HEK293 (cell line): ENCODE results near the gene KRT71.

ENCODE experiments used
- CTCF ChIA-PET: fragments of 350-600 bp; formaldehyde crosslinking; extraction: SDS; loops from one replicate; lab custom pipeline; 2021; ENCODE audit warnings: antibody characterized with exemption; lab: Yijun Ruan, JAX
- POLR2A ChIA-PET: fragments of 300-600 bp; formaldehyde crosslinking; extraction: SDS; loops from one replicate; lab custom pipeline; 2020; ENCODE audit warnings: antibody characterized with exemption, inconsistent platforms; lab: Yijun Ruan, JAX
- H3K27ac ChIP-seq: fragments of 200-500 bp; sonication (Bioruptor generic); 2 replicates; pipeline ENCODE4 v1.5.1; 2014; ENCODE audit warnings: low read depth, low read length, control low read depth, inconsistent platforms; ENCODE audit errors: extremely low read depth
- H3K36me3 ChIP-seq, 2 experiments: fragments of 200-500 bp in 1 of 2; sonication (Bioruptor generic) in 1 of 2; 1 replicate in 1 of 2; 2 replicates in 1 of 2; pipeline ENCODE4 v1.5.1; 2014 to 2017; ENCODE audit warnings: inconsistent platforms in 2 of 2, low read length in 2 of 2; ENCODE audit not compliant: control insufficient read depth in 2 of 2, insufficient read depth in 1 of 2
- H3K4me1 ChIP-seq: fragments of 200-500 bp; sonication (Bioruptor generic); 2 replicates; pipeline ENCODE4 v1.5.1; 2014; ENCODE audit warnings: mild to moderate bottlenecking, low read length, inconsistent platforms; ENCODE audit not compliant: control insufficient read depth, insufficient read depth
- H3K4me3 ChIP-seq: 2 replicates; pipeline ENCODE4 v1.5.1; 2011; ENCODE audit warnings: low read depth, mild to moderate bottlenecking, control low read depth, low read length, moderate library complexity
- H3K9me3 ChIP-seq: fragments of 200-500 bp; sonication (Bioruptor generic); 2 replicates; pipeline ENCODE4 v1.5.1; 2014; ENCODE audit warnings: low read depth, low read length, inconsistent platforms; ENCODE audit not compliant: control insufficient read depth, insufficient read depth
- KLF16 ChIP-seq: fragments of 450-650 bp; formaldehyde crosslinking; IDR thresholded peaks from 2 replicates; pipeline ENCODE4 v1.5.1; 2017; ENCODE audit warnings: missing biosample characterization, missing genetic modification characterization
- ZBTB21 ChIP-seq: fragments of 450-650 bp; formaldehyde crosslinking; IDR thresholded peaks from 2 replicates; pipeline ENCODE4 v1.5.1; 2017; ENCODE audit warnings: missing biosample characterization, missing genetic modification characterization
- ZNF211 ChIP-seq: fragments of 450-650 bp; formaldehyde crosslinking; IDR thresholded peaks from 2 replicates; pipeline ENCODE4 v1.5.1; 2016; ENCODE audit warnings: low read depth, missing biosample characterization, missing genetic modification characterization
- ZNF214 ChIP-seq: fragments of 450-650 bp; formaldehyde crosslinking; IDR thresholded peaks from 2 replicates; pipeline ENCODE4 v1.5.1; 2017; ENCODE audit warnings: missing biosample characterization, mild to moderate bottlenecking, missing genetic modification characterization, borderline replicate concordance
- ZNF239 ChIP-seq: fragments of 450-650 bp; formaldehyde crosslinking; IDR thresholded peaks from 2 replicates; pipeline ENCODE4 v1.5.1; 2016; ENCODE audit warnings: missing biosample characterization, missing genetic modification characterization
- ZNF311 ChIP-seq: fragments of 450-650 bp; formaldehyde crosslinking; IDR thresholded peaks from 2 replicates; pipeline ENCODE4 v1.5.1; 2017; ENCODE audit warnings: missing biosample characterization, missing genetic modification characterization, borderline replicate concordance
- ZNF423 ChIP-seq: fragments of 450-650 bp; formaldehyde crosslinking; IDR thresholded peaks from 2 replicates; pipeline ENCODE4 v1.5.1; 2016; ENCODE audit warnings: missing biosample characterization, missing genetic modification characterization
- ZNF426 ChIP-seq: fragments of 450-650 bp; formaldehyde crosslinking; IDR thresholded peaks from 2 replicates; pipeline ENCODE4 v1.5.1; 2017; ENCODE audit warnings: missing biosample characterization, missing genetic modification characterization, mild to moderate bottlenecking, inconsistent platforms, moderate library complexity
- ZNF514 ChIP-seq: fragments of 450-650 bp; formaldehyde crosslinking; IDR thresholded peaks from 2 replicates; pipeline ENCODE4 v1.5.1; 2016; ENCODE audit warnings: missing biosample characterization, missing genetic modification characterization
- ZNF530 ChIP-seq: fragments of 450-650 bp; formaldehyde crosslinking; IDR thresholded peaks from 2 replicates; pipeline ENCODE4 v1.5.1; 2016; ENCODE audit warnings: low read depth, missing biosample characterization, missing genetic modification characterization
- ZNF555 ChIP-seq: fragments of 450-650 bp; formaldehyde crosslinking; conservative IDR thresholded peaks from 2 replicates; pipeline ENCODE4 v1.5.1; 2017; ENCODE audit warnings: missing biosample characterization, mild to moderate bottlenecking, missing genetic modification characterization, inconsistent platforms
- ZNF76 ChIP-seq: fragments of 450-650 bp; formaldehyde crosslinking; IDR thresholded peaks from 2 replicates; pipeline ENCODE4; 2016; ENCODE audit warnings: low read depth, missing biosample characterization, missing genetic modification characterization, borderline replicate concordance
- ZNF768 ChIP-seq: fragments of 450-650 bp; formaldehyde crosslinking; IDR thresholded peaks from 2 replicates; pipeline ENCODE4 v1.5.1; 2018; ENCODE audit warnings: missing biosample characterization, mild to moderate bottlenecking, missing genetic modification characterization
- ZNF776 ChIP-seq: fragments of 450-650 bp; formaldehyde crosslinking; IDR thresholded peaks from 2 replicates; pipeline ENCODE4 v1.5.0; 2017; ENCODE audit warnings: missing biosample characterization, missing genetic modification characterization, borderline replicate concordance
- ZNF830 ChIP-seq: fragments of 450-650 bp; IDR thresholded peaks from 2 replicates; pipeline ENCODE4 v1.5.0; 2018; ENCODE audit warnings: missing biosample characterization, missing genetic modification characterization, low read depth, mild to moderate bottlenecking, moderate library complexity
- ZNF837 ChIP-seq: fragments of 450-650 bp; formaldehyde crosslinking; IDR thresholded peaks from 2 replicates; pipeline ENCODE4 v1.5.1; 2016; ENCODE audit warnings: missing biosample characterization, missing genetic modification characterization
- ZXDB ChIP-seq: fragments of 450-650 bp; formaldehyde crosslinking; IDR thresholded peaks from 2 replicates; pipeline ENCODE4 v1.5.1; 2016; ENCODE audit warnings: missing biosample characterization, missing genetic modification characterization
- TF ChIP-seq, protein P1 (sequence below): fragments of 450-650 bp; IDR thresholded peaks from 2 replicates; pipeline ENCODE4 v1.5.1; 2018; ENCODE audit warnings: missing biosample characterization, mild to moderate bottlenecking, missing genetic modification characterization
- TF ChIP-seq, protein P2 (sequence below): fragments of 450-650 bp; formaldehyde crosslinking; IDR thresholded peaks from 2 replicates; pipeline ENCODE4 v1.5.1; 2016; ENCODE audit warnings: missing biosample characterization, missing genetic modification characterization, low read depth
- TF ChIP-seq, protein P3 (sequence below): fragments of 450-650 bp; formaldehyde crosslinking; IDR thresholded peaks from 2 replicates; pipeline ENCODE4 v1.5.1; 2017; ENCODE audit warnings: missing biosample characterization, missing genetic modification characterization
- TF ChIP-seq, protein P4 (sequence below): fragments of 450-650 bp; formaldehyde crosslinking; IDR thresholded peaks from 2 replicates; pipeline ENCODE4 v1.5.1; 2016; ENCODE audit warnings: missing biosample characterization, missing genetic modification characterization
- TF ChIP-seq, protein P5 (sequence below): fragments of 450-650 bp; formaldehyde crosslinking; IDR thresholded peaks from 2 replicates; pipeline ENCODE4 v1.5.1; 2016; ENCODE audit warnings: missing biosample characterization, missing genetic modification characterization

The KRT71 gene

DNA sequence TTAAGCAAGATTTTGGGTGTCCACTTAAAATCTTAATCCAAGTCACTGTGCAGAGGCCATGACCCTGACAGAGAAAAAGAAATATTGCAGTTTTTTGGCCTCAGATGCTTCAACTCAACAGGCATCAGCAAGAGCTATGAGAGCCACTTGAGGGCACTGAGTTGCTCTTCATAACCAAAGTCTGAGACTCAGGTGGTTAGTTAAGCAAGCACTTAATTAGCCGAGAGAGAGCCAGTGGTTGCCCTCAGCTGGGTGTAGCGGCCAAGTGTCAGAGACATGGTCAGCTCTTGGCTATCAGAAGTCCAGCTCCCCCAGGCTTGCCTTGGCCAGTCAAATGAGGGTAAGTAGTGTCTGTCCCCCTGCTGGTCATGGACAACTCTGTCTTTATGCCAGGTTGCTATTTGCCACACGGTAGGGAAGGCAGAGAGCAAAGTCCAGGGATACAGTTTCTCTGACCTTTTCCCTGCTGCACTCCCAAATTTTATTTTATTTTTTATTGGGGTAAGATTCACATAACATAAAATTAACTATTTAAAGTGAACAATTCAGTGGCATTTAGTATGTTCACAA is 9.0 kb upstream of the KRT71 start (continued):
- TF ChIP-seq ZBTB21 (tag by site-specific recombination) (no peak), ZNF837 (tag by site-specific recombination) (no peak), ZNF514 (tag by site-specific recombination) (no peak), ZNF423 (tag by site-specific recombination) (no peak)
- TF ChIP-seq, protein P1, sequence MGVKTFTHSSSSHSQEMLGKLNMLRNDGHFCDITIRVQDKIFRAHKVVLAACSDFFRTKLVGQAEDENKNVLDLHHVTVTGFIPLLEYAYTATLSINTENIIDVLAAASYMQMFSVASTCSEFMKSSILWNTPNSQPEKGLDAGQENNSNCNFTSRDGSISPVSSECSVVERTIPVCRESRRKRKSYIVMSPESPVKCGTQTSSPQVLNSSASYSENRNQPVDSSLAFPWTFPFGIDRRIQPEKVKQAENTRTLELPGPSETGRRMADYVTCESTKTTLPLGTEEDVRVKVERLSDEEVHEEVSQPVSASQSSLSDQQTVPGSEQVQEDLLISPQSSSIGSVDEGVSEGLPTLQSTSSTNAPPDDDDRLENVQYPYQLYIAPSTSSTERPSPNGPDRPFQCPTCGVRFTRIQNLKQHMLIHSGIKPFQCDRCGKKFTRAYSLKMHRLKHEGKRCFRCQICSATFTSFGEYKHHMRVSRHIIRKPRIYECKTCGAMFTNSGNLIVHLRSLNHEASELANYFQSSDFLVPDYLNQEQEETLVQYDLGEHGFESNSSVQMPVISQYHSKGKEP (tag by site-specific recombination), result no peak

DNA sequence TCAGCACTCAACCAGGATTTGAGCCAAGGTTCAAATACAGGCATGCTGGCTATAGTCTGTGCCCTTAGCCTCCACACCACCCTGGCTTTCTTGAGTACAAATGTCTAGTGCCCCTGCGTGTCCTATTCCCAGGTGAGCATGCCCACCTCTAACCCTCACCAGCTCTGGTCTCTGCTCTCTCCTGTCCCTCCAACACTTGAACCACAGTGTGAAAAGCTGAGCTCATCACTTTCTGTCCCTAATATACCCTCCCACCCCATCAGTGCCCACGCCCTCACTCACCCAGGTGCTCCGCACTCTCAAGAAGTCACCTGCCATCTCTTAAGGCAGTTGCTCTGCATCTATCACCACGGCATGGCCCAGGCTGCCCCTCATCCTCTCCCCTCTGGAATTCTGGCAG is 7.0 kb upstream of the KRT71 start:
- no peaks in the 10 kb centered on the region for H3K9me3 ChIP-seq
- no peak overlapping the region for H3K27ac ChIP-seq
- no peaks in the 10 kb centered on the region for H3K4me1 ChIP-seq
- no peaks in the 10 kb centered on the region for H3K36me3 ChIP-seq
- no peak for TF ChIP-seq ZNF211 (tag by site-specific recombination)
- ChIA-PET POLR2A (no interaction called here), CTCF (interaction anchor here (0.7 to 1.3 kb wide), 3 partner anchors 17 to 306 kb away, joined by 3 to 4 read pairs (median 3); no protein-coding TSS in a partner anchor)
- no peak overlapping the region for H3K4me3 ChIP-seq

DNA sequence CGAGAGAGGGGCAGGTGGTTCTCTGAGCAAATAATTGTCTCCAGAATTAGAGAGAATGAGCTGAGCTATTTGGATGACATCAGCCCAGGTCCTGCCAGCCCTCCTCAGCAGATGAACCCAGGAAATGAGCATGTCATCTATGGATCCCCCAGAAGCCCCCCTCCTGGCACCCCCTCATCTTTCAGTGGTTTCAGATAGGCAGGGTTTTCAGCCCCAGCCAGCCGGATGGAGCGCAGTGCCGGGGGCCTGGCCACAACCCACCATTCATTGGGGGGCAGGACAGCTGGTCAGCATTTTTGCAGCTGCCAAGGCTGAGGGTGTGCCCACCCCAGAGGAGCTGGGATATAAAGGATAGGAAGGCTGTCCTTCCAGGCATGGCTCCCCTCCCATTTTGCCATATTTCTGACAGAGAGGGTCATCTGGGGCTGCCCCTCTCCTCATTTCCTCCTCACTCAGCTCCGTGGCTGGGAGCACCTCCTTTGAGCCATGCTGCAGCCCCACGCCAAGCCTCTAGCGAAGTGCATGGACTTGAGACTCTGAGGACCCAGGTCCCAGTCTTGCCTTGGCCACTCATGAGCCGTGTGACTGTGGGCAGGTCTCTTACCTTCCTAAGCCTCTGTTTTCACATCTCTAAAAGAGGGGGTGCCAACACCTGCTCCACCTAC is 6.0 kb upstream of the KRT71 start:
- H3K4me3 ChIP-seq, result no peak overlapping the region
- no peaks in the 10 kb centered on the region for H3K36me3 ChIP-seq
- no peak overlapping the region for H3K27ac ChIP-seq
- ChIA-PET POLR2A (no interaction called here), CTCF (interaction anchor here (0.7 kb wide), 1 partner anchor 158 kb away, joined by 3 read pairs; no protein-coding TSS in a partner anchor)
- H3K4me1 ChIP-seq, result no peaks in the 10 kb centered on the region
- TF ChIP-seq ZNF211 (tag by site-specific recombination) (no peak), ZNF76 (tag by site-specific recombination) (no peak), ZNF768 (tag by site-specific recombination) (no peak), ZXDB (tag by site-specific recombination) (no peak), ZNF776 (tag by site-specific recombination) (no peak), ZNF426 (no peak), ZNF530 (no peak), ZNF830 (tag by site-specific recombination) (no peak), KLF16 (tag by site-specific recombination) (no peak), ZNF311 (no peak), ZNF555 (tag by site-specific recombination) (no peak), ZNF239 (tag by site-specific recombination) (no peak), ZNF214 (tag by site-specific recombination) (no peak)
- TF ChIP-seq, protein P2, sequence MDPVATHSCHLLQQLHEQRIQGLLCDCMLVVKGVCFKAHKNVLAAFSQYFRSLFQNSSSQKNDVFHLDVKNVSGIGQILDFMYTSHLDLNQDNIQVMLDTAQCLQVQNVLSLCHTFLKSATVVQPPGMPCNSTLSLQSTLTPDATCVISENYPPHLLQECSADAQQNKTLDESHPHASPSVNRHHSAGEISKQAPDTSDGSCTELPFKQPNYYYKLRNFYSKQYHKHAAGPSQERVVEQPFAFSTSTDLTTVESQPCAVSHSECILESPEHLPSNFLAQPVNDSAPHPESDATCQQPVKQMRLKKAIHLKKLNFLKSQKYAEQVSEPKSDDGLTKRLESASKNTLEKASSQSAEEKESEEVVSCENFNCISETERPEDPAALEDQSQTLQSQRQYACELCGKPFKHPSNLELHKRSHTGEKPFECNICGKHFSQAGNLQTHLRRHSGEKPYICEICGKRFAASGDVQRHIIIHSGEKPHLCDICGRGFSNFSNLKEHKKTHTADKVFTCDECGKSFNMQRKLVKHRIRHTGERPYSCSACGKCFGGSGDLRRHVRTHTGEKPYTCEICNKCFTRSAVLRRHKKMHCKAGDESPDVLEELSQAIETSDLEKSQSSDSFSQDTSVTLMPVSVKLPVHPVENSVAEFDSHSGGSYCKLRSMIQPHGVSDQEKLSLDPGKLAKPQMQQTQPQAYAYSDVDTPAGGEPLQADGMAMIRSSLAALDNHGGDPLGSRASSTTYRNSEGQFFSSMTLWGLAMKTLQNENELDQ (tag by site-specific recombination), result no peak
- TF ChIP-seq, protein P3, sequence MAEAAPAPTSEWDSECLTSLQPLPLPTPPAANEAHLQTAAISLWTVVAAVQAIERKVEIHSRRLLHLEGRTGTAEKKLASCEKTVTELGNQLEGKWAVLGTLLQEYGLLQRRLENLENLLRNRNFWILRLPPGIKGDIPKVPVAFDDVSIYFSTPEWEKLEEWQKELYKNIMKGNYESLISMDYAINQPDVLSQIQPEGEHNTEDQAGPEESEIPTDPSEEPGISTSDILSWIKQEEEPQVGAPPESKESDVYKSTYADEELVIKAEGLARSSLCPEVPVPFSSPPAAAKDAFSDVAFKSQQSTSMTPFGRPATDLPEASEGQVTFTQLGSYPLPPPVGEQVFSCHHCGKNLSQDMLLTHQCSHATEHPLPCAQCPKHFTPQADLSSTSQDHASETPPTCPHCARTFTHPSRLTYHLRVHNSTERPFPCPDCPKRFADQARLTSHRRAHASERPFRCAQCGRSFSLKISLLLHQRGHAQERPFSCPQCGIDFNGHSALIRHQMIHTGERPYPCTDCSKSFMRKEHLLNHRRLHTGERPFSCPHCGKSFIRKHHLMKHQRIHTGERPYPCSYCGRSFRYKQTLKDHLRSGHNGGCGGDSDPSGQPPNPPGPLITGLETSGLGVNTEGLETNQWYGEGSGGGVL (tag by site-specific recombination), result no peak
- TF ChIP-seq, protein P4, sequence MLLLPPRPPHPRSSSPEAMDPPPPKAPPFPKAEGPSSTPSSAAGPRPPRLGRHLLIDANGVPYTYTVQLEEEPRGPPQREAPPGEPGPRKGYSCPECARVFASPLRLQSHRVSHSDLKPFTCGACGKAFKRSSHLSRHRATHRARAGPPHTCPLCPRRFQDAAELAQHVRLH (tag by site-specific recombination), result no peak
- TF ChIP-seq, protein P5, sequence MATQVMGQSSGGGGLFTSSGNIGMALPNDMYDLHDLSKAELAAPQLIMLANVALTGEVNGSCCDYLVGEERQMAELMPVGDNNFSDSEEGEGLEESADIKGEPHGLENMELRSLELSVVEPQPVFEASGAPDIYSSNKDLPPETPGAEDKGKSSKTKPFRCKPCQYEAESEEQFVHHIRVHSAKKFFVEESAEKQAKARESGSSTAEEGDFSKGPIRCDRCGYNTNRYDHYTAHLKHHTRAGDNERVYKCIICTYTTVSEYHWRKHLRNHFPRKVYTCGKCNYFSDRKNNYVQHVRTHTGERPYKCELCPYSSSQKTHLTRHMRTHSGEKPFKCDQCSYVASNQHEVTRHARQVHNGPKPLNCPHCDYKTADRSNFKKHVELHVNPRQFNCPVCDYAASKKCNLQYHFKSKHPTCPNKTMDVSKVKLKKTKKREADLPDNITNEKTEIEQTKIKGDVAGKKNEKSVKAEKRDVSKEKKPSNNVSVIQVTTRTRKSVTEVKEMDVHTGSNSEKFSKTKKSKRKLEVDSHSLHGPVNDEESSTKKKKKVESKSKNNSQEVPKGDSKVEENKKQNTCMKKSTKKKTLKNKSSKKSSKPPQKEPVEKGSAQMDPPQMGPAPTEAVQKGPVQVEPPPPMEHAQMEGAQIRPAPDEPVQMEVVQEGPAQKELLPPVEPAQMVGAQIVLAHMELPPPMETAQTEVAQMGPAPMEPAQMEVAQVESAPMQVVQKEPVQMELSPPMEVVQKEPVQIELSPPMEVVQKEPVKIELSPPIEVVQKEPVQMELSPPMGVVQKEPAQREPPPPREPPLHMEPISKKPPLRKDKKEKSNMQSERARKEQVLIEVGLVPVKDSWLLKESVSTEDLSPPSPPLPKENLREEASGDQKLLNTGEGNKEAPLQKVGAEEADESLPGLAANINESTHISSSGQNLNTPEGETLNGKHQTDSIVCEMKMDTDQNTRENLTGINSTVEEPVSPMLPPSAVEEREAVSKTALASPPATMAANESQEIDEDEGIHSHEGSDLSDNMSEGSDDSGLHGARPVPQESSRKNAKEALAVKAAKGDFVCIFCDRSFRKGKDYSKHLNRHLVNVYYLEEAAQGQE (tag by site-specific recombination), result no peak
- no peaks in the 10 kb centered on the region for H3K9me3 ChIP-seq
